Erythroblast (primary cell): ENCODE data around the gene OTOS.

Source experiments
- GATA1 ChIP-seq: IDR thresholded peaks from 2 replicates; pipeline ENCODE4 v1.6.1; 2011; ENCODE audit warnings: low read depth, mild to moderate bottlenecking, control low read depth, low read length, moderate library complexity
- POLR2A ChIP-seq: IDR thresholded peaks from 2 replicates; pipeline ENCODE4 v1.6.1; 2011; ENCODE audit warnings: mild to moderate bottlenecking, low read length

DNA sequence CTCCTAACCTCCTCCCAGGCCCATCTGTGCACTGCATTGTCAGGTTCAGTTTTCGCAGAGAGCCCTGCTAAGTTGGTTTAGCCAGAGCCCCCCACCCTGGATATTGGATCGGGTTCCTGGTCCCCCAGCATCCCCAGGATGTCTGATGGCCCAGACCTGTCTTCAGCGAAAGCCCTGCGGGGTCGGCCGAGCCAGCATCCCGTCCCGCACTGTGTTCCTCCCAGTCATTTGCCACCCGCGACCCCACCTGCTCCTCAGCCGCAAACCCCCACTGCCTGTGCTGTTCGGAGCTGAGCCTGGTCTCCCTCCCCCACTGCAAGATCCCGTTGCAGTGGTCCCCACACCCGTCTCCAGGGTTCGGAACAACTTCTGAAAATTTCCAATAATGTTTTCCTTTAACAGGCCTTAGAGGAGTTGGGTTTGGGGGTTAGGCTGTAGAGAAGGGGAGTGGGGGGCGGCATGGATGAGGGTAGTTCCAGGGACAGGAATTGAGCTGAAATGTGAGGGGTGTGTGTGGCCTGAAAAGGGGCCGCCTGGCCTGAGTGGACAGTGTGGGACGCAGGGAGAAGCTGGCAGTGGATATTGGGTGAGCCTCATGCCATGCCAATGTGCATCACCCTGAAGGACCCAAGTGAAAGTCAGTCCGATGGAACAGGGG lies 2.7 kb downstream of the OTOS start:
- TF ChIP-seq POLR2A (no peak), GATA1 (no peak)
